ENCODE data around the gene TMEM94.
"Not testable (repeated sequence)": the region's sequence is repeated elsewhere in the genome, so short reads cannot be mapped to it uniquely, and the experiment has no call there.

Gene TMEM94

GRCh38 chr17:75475144-75475835 lies 18.9 kb downstream of the TMEM94 start:
- no peak for FAIRE-seq
- no peak for DNase-seq (ENCODE audit: extremely low spot score, insufficient read length, low read depth)

DNA sequence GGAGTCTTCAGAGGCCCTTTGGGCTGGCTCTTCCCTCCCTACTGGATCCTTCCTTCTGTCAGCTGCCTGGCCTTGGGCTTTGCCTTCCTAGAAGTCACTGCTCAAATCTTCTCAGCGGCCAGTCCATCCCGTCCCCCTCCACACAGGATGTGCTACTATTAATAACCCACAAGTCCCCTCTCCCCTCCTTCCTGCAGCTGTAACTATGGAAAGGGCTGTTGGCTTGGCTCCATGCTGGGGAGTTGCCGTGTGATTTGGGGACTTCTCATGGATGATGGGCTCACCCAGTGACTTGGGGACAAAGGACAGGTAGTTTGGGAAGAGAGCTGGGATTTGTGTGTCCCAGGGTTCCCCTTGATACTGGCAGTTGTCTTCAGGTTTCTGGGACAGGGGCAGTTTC lies 19.4 kb downstream of the TMEM94 start:
- FAIRE-seq (no peak), DNase-seq (ENCODE audit: extremely low spot score, insufficient read length, low read depth) (no peak)

DNA sequence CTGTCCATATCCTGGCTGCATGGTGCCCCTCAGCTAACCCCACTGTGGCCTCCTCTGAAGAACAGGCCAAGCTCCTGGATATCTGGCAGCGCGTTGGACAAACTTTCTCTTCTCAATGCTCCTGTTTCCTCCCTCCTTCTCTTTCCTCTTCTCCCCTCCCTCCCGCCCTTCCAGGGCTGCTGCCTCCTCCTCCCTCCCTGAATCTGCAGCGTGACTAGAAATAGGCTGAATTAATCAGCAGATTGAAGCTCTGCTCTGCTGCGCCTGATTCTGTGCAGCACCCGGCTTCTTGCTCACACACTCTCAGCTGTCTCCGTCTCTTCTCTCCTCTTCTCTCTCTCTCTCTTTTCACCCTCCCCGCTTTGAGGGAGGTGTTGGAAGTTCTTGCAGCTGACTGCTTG lies 19.8 kb downstream of the TMEM94 start:
- DNase-seq (ENCODE audit: extremely low spot score, insufficient read length, low read depth) (no peak), FAIRE-seq (no peak)

DNA sequence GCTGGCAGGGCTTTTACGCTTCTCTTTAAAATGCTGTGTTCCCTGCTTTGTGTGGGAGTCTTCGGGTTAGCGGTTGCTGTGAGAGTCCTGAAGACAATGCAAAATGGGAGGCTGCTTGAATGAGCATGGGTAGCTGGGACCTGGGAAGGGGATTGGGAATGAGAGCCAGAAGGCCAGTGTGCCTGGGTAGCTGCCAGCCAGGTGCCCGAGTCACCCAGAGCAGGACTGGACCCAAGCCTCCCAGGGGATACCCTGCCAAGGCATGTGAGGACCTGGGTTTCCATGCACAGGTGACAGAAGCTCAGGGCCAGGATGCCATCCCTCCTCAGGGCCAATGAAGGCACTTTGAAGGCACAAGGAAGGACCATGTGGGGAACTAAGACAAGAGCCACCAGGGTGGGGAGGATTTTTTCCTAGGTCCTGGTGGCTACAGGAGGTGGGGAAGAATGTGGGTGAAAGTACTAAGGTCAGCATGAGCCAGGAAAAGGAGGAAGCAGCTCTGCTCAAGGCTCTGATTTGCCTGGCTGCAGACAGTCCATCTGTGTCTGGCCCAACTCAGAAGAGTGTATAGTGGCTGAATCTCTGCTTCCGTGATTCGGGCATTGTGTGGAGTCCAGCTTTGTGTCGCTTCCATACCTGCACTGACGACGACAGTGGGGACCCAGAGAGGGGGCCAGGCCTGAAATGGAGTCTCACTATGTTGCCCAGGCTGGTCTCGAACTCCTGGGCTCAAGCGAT lies 20.5 kb downstream of the TMEM94 start:
- no peak for FAIRE-seq
- no peak for DNase-seq (ENCODE audit: extremely low spot score, insufficient read length, low read depth)

DNA sequence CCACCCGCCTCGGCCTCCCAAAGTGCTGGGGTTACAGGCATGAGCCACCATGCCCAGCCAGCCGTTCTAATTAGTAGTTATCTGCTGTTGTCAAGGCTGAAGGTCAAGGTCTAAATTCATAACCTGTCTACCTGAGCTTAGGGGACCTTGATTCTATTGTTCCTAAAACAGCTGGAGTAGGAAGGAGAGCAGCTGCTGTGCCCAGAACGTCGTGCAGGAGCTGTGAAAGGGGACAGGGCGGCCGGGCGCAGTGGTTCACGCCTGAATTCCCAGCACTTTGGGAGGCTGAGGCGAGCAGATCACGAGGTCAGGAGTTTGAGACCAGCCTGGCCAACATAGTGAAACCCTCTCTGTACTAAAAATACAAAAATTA lies 21.0 kb downstream of the TMEM94 start:
- not testable (repeated sequence) for DNase-seq (ENCODE audit: extremely low spot score, insufficient read length, low read depth); FAIRE-seq

DNA sequence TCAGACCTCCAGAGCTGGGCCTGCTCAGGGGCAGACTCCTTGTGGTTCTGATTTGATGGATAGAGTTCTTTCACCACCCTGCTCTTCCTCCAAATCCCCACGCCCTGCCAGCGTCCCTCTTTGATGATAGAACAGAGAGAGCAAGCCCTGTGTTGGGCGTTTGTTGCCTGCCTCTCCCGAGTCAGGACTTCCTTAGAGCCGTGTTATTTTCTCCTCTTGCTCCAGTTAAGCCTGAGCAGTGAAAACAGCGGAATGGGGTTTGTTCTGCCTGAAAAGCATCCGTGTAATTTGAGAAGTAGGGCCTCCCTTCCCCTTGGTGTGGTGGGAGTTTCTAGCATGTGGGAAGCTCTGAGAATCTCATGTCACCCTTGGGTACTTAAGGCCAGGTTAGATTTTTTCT lies 22.1 kb downstream of the TMEM94 start:
- FAIRE-seq (no peak), DNase-seq (ENCODE audit: extremely low spot score, insufficient read length, low read depth) (no peak)

- FAIRE-seq: no peak
- DNase-seq (ENCODE audit: extremely low spot score, insufficient read length, low read depth): no peak
These were observed 23.8 kb downstream of the TMEM94 start for GRCh38 chr17:75480281-75480680.

DNA sequence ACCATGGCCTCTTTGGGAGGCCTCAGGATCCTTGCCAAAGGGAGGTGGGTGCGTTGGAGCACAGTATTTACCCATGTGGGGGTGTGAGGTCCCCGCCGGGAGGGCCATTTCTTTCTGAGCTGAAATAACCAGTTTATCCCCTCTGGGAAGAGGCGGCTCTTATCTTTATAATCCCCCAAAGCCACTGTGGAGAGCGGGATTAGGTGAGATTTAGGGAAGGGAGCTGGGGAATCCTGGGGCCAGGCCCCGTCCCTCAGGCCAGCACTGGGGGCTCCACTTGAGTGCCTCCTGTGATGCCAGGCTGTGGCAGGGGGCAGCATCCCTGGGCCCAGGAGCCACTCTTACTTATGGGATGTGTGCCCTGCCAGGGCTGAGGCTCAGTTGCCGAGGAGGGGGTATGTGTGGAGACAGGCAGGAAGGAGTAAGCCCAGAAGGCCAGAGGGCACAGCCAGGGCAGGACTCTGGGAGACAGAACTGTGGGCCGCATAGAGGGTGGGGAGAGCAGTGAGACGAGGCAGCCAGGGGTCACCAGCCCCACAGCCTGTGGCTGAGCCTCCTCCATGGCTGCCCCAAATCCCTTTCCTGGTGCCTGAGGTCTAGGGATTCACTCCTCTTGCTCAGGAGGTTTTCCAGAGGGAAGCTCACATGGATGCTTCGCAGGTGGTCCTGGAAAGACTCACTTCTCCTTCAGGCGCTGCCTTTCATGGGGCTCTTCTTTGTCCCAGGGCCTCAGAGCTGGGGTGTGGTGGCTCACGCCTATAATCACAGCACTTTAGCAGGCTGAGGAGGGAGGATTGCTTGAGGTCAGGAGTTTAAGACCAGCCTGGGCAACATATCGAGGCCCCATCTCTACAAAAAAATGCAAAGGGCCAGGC lies 25.0 kb downstream of the TMEM94 start:
- no peak for DNase-seq (ENCODE audit: extremely low spot score, insufficient read length, low read depth)
- no peak for FAIRE-seq

DNA sequence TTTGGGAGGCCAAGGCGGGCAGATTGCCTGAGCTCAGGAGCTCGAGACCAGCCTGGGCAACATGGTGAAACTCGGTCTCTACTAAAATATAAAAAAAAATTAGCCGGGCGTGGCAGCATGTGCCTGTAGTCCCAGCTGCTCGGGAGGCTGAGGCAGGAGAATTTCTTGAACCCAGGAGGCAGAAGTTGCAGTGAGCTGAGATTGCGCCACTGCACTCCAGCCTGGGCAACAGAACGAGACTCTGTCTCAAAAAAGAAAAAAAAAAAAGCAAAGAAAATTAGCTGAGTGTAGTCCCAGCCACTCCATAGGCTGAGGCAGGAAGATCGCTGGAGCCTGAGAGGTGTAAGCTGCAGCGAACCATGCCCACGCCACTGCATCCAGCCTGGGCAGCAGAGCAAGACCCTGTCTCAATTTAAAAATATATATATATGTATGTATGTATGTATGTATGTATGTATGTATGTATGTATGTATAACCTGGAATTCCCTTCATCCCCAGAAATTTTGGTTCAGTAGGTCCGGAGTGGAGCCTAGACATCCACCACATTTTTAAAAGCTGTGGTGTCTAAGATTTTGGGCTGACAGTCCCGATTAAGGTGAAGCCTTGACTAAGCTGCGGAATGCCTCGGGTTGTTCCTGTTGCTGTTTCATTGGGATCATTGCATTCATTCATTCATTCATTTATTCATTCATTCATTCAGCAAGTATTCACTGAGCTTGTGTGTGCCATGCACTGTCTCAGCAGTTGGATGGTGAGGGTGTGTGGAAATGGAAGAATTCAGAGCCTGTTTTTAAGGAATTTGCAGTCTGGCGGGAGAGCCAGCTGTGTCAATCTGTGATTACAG lies 25.9 kb downstream of the TMEM94 start:
- no peak for FAIRE-seq
- no peak for DNase-seq (ENCODE audit: extremely low spot score, insufficient read length, low read depth)

DNA sequence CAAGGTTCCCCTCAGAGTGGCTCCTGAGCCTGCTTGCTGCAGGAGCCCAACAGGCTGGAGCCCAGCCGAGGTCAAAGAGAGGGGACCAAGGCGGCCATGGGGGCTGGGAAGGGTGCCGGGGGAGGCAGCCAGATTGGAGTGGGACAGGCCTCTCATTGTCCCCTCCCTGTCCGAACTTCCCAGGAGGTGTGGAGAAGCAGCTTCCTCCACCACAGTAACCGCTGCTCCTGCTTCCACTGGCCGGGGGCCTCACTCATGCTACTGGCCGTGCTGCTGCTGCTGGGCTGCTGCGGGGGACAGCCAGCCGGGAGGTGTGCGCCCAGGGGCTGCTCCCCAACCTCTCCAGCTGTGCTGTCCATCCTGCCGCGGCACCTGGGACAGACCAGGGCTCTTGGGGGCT lies 29.3 kb downstream of the TMEM94 start:
- DNase-seq (ENCODE audit: extremely low spot score, insufficient read length, low read depth): no peak
- no peak for FAIRE-seq

GRCh38 chr17:75486151-75486550 lies 29.7 kb downstream of the TMEM94 start:
- FAIRE-seq (no peak), DNase-seq (ENCODE audit: extremely low spot score, insufficient read length, low read depth) (no peak)

GRCh38 chr17:75486951-75487350 lies 30.5 kb downstream of the TMEM94 start:
- FAIRE-seq (no peak), DNase-seq (ENCODE audit: extremely low spot score, insufficient read length, low read depth) (no peak)

GRCh38 chr17:75487351-75488070 lies 31.1 kb downstream of the TMEM94 start:
- DNase-seq (ENCODE audit: extremely low spot score, insufficient read length, low read depth) (peak; percentile 65), FAIRE-seq (peak; percentile 84)

- DNase-seq (ENCODE audit: extremely low spot score, insufficient read length, low read depth) (no peak), FAIRE-seq (no peak)
These were observed 32.5 kb downstream of the TMEM94 start for GRCh38 chr17:75488693-75489510.

DNA sequence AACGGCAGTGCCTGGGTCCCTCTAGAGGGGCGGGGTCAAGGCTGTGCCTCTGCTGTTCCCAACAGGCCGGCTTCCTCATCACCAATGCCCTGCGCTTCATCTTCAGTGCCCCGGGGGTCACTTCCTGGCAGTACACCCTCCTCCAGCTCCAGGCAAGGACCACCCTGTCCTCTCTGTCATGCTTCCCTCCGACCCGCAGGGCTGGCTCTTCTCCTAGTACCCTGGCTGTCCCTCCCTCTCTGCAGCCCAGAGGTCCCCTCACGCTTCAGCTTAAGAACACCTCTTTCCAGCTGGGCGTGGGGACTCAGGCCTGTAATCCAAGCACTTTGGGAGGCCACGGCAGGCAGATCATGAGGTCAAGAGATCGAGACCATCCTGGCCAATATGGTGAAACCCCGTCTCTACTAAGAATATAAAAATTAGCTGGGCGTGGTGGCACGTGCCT lies 33.1 kb downstream of the TMEM94 start:
- FAIRE-seq: no peak

DNA sequence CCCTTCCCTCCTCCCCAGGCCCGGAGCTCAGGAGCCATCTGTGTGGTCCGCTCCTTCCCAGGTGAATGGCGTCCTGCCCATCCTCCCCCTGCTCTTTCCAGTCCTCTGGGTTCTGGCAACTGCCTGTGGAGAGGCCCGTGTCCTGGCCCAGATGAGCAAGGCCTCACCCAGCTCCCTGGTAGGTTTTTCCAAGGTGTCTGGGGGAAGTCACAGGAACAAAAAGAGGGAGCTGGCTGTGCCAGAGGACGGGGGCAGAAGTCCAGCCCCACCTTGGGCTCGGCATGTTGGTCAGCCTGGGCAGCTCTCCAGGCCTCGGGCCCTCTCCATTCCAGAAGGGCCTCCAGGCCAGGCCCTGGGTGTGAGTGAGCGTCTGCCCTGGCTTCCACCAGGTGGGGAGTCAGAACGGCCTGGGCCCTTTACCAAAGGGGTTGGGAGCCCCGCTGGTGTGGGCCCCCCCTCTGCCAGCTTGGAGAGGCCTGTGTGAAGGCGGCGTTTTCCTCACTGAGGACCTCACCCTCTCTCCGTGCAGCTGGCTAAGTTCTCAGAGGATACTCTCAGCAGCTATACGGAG lies 33.8 kb downstream of the TMEM94 start:
- DNase-seq (ENCODE audit: extremely low spot score, insufficient read length, low read depth) (no peak), FAIRE-seq (no peak)

More for the DNA sequence above, 33.1 kb downstream of the TMEM94 start:
- DNase-seq (ENCODE audit: extremely low spot score, insufficient read length, low read depth): no peak

DNA sequence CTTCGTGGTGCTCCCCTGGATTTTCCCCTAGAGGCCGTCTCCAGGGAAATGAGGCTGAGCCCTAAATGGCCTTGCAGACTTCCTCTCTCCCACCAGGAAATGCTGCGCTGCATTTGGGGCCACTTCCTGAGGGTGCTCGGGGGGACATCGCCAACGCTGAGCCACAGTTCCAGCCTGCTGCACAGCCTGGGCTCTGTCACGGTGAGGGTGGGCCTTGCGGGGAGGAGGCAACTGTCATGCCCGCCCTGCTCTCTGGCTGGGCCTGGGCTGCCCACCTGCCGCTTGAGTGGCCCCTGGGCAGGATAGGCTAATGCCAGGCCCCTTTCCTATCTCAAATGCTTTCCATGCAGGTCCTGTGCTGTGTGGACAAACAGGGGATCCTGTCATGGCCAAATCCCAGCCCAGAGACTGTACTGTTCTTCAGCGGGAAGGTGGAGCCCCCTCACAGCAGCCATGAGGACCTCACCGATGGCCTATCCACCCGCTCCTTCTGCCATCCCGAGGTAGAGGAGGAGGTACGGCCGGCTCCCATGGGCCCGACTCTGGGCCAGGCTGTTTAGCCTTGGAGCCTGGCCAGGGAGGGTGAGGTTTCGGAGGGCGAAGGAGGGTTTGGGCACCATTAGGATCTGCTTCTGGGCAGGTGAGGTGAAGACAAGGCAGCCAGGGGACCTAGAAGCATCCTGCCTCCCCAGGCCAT lies 34.7 kb downstream of the TMEM94 start:
- no peak for DNase-seq (ENCODE audit: extremely low spot score, insufficient read length, low read depth)
- FAIRE-seq: no peak

DNA sequence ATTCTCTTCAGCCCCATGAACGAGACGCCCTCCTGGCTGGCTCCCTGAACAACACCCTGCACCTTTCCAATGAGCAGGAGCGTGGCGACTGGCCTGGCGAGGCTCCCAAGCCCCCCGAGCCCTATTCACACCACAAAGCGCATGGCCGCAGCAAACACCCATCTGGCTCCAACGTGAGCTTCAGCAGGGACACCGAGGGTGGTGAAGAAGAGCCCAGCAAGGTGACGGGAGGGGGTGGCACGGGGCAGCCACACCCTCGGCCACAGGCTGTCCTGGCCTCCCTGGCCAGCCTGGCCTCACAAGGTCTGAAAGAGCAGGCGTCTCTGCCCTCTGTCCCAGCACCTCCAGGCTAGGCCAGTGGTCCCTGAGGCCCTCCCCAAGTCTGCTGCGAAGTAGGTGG lies 35.2 kb downstream of the TMEM94 start:
- FAIRE-seq (no peak), DNase-seq (ENCODE audit: extremely low spot score, insufficient read length, low read depth) (no peak)
